HG03442 (cell line): ENCODE measurements around the gene ASGR2.
"Not testable (repeated sequence)": the region's sequence is repeated elsewhere in the genome, so short reads cannot be mapped to it uniquely, and the experiment has no call there.

ENCODE experiments used
- ATAC-seq: cut with Tn5 transposase; IDR thresholded peaks from one replicate; pipeline ENCODE4 v1.9.1; 2021; ENCODE audit warnings: mild to moderate bottlenecking, moderate library complexity; ENCODE audit not compliant: unreplicated experiment

The ASGR2 gene

GRCh38 chr17:7126386-7126785 is 11.8 kb upstream of the ASGR2 start:
- not testable (repeated sequence) for ATAC-seq

DNA sequence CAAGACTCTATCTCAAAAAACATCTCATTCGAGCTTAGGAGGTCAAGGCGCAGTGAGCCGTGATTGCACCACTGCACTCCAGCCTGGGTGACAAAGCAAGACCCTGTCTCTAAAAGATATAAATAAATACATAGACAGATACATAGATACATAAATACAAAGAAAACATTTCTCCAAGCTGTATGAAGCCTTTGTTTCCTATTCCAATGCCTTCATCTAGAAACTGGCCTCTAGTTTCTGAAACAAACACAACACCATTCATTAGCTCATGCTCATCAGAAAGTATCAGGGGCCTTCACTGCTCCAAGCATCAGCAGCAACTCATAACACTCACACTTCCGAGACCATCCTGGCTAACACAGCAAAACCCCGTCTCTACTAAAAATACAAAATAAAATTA is 10.3 kb upstream of the ASGR2 start:
- no peak for ATAC-seq

DNA sequence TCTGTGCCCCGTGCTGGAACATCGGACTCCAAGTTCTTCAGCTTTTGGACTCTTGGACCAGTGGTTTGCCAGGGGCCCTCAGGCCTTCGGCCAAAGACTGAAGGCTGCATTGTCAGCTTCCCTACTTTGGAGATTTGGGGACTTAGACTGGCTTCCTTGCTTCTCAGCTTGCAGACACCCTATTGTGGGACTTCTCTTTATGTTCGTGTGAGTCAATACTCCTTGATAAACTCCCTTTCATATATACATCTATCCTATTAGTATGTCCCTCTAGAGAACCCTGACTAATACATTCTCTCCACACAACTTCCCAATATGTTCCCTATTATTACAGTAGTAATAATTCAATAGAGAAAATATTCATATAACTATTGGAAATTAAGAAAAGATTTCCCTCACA is 9.2 kb upstream of the ASGR2 start:
- no peak for ATAC-seq

GRCh38 chr17:7122381-7122780 is 7.8 kb upstream of the ASGR2 start:
- ATAC-seq, result no peak

DNA sequence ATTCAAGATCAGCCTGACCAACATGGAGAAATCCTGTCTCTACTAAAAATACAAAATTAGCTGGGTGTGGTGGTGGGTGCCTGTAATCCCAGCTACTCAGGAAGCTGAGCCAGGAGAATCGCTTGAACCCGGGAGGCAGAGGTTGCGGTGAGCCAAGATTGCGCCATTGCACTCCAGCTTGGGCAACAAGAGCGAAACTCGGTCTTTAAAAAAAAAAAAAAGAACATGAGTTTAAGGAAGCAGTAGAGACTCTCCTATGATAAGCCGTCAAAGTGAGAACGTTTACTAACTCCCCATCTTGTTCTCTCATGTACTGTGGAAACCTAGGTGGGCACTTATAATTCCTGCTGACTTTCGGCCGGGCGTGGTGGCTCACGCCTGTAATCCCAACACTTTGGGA is 6.0 kb upstream of the ASGR2 start:
- ATAC-seq, result not testable (repeated sequence)

DNA sequence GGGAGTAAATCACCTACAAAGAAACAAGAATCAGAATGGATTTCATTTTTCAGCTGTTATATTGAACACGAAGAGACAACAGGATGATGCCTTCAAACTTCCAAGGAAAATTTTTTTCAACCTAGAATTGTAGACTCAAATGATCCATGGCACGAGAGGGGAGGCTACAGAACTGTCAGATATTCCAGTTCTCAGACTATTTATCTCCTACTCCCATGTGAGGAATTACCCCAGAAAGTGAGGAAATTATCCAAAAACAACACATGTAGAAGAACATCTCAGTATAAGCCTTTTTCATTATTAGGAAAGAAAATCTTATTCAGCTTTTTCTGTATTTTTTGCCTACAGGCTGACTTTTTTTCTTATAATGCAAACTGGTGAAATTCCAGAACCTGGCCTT is 5.5 kb upstream of the ASGR2 start:
- ATAC-seq, result no peak

- ATAC-seq, result no peak
Observed at GRCh38 chr17:7119314-7119713, 4.7 kb upstream of the ASGR2 start.

DNA sequence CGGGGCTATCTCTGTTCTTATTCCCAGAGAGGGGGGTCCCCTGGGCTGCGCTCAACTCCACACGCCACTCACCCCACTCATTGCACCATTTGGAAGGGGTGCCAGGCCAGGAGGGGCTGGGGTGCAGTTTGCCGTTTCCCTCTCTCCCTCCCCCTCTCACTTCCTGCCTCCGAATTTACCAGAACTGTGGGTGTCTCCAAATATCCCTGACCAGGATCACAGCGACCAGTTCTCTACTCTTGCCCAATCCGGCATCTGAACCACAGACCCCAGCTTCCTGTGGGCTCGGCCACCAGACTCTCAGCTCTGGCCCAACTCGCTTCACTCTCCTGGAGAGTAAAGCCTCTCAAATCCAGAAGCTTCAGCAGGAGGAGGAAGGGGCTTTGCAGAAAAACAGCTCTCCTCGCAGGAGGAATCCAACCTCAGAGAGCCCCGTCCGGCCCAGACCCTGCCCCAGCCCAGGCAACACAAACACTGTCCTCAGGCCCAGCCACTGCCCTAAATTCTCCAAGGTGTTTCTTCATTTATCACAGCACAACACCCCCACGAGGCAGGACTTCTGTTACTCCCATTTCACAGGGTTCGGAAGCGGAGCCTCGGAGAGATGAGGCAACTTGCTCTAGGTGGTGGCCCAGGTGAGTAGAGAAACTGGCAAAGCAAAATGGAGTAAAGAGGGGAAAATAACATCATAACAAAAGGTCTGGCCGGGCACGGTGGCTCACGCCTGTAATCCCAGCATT is 423 bp upstream of the ASGR2 start:
- no peak for ATAC-seq

DNA sequence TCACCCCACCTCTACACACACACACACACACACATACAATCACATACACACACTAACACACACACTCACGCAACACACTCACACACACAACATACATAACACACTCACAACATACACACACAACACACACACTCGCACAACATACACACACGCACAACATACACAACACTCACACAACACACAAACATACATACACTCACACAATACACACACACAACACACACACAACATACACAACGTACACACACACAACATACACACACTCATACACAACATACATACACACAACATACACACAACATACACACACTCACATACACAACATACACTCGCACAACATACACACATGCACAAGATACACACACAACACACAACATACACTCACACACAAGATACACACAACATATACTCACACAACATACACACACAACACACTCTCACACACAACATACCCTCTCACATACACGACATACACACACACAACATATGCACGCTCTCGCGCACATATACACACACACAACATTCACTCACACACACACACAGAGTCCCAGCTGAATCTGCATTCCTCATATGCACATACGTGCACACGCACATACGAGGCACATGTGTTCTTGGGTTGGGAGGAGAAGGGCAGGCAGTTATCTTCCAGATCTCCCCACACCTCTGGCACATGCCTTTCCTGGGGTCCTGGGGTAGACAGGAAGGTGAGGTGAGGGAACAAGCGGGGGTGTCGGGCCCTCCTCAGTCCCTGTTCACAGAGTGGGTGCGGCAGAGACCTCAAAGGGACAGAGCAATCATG is 1.1 kb downstream of the ASGR2 start:
- no peak for ATAC-seq

GRCh38 chr17:7112510-7113108 is 2.0 kb downstream of the ASGR2 start:
- ATAC-seq, result no peak

DNA sequence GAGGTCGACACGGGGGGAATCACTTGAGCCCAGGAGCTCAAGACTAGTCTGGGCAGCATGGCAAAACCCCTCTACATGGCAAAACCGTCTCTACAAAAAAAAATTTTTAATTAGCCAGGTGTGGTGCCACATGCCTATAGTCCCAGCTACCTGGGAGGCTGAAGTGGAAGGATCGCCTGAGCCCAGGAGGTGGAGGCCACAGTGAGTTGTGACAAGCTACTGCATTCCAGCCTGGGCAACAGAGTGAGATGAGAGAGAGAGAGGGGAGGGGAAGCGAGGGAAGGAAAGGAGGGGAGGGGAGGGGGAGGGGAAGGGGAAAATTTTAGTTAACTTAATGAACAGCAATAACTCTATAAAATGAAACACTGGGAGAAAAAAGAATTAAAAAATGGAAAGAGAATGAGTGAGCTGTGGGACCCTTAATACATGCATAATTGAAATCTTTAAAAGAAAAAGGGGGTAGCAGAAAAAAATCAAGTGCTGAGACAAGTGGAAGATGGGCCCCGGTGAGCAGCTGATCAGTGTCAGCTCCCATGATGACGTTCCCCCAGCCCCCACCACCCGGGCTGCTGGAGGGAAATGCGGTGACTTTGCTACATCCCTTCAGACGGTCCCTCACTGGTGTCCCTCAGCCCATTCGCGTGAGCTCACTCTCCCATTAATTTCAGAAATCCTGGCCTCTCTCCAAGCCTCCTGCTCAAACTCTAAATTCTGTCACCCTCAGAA is 2.7 kb downstream of the ASGR2 start:
- no peak for ATAC-seq

DNA sequence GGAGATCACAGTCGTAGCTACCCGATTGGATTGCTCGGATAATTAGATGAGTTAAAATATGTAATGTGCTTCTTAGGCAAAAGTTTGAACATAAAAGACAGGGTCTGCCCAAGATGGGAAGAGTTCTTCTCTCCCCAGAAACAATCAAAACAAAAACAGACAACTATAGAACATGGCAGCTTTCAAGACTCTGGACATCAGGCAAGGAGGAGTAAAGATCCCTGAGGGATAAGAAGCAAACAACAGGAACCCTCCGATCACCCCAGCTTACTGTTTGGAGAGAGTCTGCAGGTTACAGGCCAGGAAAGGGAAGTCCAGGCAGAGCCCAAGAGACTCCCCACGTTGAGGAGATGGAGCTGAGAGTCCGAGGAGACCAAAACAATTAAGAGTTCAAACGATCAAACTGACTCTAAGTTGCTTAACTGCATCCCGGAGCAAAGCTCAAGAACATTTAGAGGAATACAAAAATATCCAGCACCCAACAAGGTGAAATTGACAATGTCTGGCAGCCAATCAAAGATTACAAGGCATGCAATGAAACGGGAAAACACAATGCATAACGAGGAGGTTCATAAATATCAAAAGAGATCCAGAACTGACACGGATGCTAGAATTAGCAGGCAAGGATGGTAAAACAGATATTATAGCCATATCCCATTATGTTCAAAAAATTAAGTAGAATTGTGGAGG is 3.9 kb downstream of the ASGR2 start:
- ATAC-seq, result no peak

DNA sequence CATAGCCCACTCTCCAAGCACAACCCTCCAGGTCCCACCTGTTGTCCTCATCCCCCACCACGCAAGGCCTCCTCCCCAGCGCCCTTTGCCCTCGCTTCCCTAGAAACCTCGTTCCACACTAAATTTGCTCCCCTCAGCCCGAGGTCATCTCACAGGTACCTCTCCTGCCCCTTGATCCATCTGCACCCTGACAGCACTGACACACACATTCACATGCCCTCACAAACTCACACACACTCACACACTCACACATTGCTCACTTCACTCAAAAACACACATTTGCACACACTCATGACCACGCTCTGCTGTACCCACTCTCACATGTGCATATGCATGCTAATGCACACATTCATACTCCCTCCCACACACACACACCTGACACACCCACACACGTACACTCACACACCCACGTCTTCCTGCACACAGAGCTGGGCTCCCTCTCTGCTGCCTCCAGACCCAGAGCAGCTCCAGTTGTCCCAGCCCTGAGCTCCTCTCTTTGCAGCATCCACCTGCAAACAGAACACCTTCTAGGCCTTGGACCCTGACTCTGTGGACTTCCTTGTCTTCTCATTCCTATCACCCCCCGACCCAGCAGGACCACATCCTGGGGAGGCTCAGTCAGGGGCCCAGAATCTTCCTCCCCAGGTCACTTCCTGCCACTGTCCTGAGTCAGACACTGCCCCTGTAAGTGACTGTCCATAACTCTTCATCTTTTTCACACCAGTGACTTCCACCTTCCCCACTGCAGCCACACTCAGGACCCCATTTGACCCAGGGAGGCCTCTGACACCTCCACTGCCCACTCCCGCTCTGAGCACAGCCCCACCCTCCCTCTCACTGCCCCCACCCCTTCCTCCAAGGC is 4.9 kb downstream of the ASGR2 start:
- no peak for ATAC-seq

GRCh38 chr17:7108981-7109380 is 5.6 kb downstream of the ASGR2 start:
- ATAC-seq, result no peak

DNA sequence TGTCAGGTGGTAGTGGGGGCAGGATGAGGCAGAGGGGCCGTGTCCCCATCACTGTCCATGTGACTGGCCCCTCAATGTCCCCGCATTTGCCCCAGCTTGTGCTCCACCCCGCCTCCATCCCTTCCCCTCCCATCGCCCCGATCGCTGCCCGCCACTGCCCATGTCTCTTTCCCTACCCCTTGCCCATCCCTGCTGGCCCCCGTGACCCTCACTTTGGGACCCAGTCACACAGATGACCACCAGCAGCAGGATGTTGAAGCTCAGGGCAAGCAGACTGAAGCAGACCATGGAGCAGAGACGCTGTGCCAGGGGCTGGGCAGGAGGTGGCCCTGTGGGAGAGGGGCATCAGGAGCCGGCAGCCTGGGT is 6.1 kb downstream of the ASGR2 start:
- ATAC-seq, result no peak

GRCh38 chr17:7107795-7108559 is 6.6 kb downstream of the ASGR2 start:
- no peak for ATAC-seq

DNA sequence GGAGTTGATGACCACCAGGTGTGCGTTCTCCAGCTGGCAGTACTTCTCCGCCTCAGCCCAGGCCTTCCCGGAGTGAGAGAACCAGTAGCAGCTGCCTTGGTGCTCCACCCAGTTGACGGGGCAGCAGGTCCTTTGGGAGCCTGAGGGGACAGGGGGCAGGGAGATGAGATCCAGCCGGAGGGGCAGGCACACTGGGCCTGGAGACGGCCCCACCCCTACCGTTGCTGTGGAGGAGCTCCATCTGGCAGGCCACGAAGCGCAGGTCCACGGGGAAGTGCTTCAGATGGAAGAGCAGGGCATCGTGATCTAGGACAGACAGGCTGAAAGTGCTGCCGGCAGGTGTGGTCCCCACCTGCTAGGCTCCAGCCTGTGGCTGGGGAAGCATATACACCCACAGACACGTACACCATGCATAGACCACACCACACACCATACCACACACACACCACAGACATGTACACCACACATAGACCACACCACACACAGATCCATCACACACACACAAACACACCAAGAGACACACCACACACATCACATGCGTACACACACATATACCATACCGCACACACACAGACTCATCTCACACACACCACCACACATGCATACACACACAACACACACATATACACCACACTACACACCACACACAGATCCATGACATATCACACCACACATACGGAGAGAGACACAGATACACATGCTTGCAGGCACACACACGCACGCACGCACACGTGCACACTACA is 7.4 kb downstream of the ASGR2 start:
- no peak for ATAC-seq

- no peak for ATAC-seq
Observed at GRCh38 chr17:7102421-7102820, 12.2 kb downstream of the ASGR2 start.
